ENCODE data around the gene DDB1. TPM values are rescaled to one million over a fixed set of nuclear protein-coding genes. Genes with fewer than 3 reads are reported as not detected.

The DDB1 gene
- total and polyA plus RNA-seq, 7 donors: 111 to 187 (median 161) TPM

GRCh38 chr11:61265357-61265756, 67.5 kb downstream of the DDB1 start:
- intact Hi-C loops (cut with DNase I): no loop called here
- TF ChIP-seq, protein P1, sequence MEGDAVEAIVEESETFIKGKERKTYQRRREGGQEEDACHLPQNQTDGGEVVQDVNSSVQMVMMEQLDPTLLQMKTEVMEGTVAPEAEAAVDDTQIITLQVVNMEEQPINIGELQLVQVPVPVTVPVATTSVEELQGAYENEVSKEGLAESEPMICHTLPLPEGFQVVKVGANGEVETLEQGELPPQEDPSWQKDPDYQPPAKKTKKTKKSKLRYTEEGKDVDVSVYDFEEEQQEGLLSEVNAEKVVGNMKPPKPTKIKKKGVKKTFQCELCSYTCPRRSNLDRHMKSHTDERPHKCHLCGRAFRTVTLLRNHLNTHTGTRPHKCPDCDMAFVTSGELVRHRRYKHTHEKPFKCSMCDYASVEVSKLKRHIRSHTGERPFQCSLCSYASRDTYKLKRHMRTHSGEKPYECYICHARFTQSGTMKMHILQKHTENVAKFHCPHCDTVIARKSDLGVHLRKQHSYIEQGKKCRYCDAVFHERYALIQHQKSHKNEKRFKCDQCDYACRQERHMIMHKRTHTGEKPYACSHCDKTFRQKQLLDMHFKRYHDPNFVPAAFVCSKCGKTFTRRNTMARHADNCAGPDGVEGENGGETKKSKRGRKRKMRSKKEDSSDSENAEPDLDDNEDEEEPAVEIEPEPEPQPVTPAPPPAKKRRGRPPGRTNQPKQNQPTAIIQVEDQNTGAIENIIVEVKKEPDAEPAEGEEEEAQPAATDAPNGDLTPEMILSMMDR (IDR thresholded peaks at IDR 0.05): no peak
- Histone ChIP-seq H3K27me3 (ENCODE audit: insufficient read depth in 3 of 3, low read length in 2 of 3) (no peaks in the 10 kb centered on the region), H3K27ac (no peak overlapping the region), H3K36me3 (ENCODE audit: insufficient read depth in 1 of 2, low read depth in 1 of 2) (peaks cover 0 to 2% of the 10 kb centered on the region in 2 donors), H3K4me1 (no peaks in the 10 kb centered on the region), H3K4me3 (no peak overlapping the region), H3K9me3 (no peaks in the 10 kb centered on the region)
- ATAC-seq: no peak
- WGBS, 3 donors: 89 to 97% (median 91%) methylated on average over 14 of the region's 14 CpGs
- no peak for DNase-seq

DNA sequence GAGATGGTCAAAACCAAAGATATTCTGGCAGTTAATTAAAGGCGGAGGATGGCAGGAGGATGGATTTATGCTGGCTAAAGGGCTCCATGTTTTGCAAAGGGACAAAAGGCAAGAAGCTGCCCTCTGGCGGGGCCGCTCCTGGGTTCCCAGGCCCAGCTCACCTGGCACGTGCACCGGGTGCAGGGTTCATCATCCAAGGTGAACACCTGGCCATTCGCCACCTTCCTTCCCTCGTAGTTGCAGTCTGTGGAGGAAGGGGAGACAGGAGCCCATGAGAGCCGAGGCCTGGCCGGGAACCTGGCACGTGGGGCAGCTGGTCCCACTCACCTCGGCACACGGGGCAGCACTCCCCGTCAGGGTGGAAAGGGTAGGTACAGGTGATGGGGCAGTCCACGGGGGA, 68.1 kb downstream of the DDB1 start:
- Histone ChIP-seq H3K36me3 (ENCODE audit: insufficient read depth in 1 of 2, low read depth in 1 of 2) (peaks cover 0 to 2% of the 10 kb centered on the region in 2 donors), H3K27me3 (ENCODE audit: insufficient read depth in 3 of 3, low read length in 2 of 3) (no peaks in the 10 kb centered on the region), H3K4me1 (no peaks in the 10 kb centered on the region), H3K27ac (no peak overlapping the region), H3K9me3 (no peaks in the 10 kb centered on the region), H3K4me3 (no peak overlapping the region)
- TF ChIP-seq, protein P1 (IDR thresholded peaks at IDR 0.05): no peak
- intact Hi-C loops (cut with DNase I): no loop called here
- ATAC-seq (no peak), DNase-seq (no peak)
- 90 to 95% (median 90%) methylated on average over 14 of the region's 14 CpGs for WGBS, 3 donors

DNA sequence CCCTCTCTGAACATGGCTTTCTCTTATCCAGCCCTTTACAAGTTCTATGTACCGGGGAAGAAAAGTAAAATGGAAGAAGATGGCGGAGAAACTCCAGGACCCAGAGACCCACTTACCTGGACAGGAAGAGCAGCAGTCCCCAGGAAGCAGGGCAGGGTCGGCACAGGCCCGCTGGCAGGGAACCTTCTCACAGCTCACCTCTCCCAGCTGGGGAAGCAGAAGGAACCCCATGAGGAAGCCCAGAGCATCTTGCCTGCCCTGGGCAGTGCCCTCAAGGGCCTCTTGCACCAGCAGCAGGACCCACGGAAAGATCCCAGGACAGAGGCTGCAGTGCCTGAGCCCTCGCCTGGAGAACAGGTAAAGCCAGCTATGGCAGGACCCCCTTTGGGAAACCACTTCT, 68.5 kb downstream of the DDB1 start:
- WGBS, 3 donors: 95 to 99% (median 97%) methylated on average over 6 of the region's 6 CpGs
- H3K4me1 ChIP-seq: no peaks in the 10 kb centered on the region
- TF ChIP-seq, protein P1 (IDR thresholded peaks at IDR 0.05): no peak
- no peaks in the 10 kb centered on the region for H3K27me3 ChIP-seq (ENCODE audit: insufficient read depth in 3 of 3, low read length in 2 of 3)
- intact Hi-C loops (cut with DNase I): no loop called here
- DNase-seq (no peak), ATAC-seq (no peak)
- H3K9me3 ChIP-seq: no peaks in the 10 kb centered on the region
- H3K36me3 ChIP-seq (ENCODE audit: insufficient read depth in 1 of 2, low read depth in 1 of 2): peaks cover 0 to 2% of the 10 kb centered on the region in 2 donors
- no peak overlapping the region for H3K4me3 ChIP-seq
- no peak overlapping the region for H3K27ac ChIP-seq

DNA sequence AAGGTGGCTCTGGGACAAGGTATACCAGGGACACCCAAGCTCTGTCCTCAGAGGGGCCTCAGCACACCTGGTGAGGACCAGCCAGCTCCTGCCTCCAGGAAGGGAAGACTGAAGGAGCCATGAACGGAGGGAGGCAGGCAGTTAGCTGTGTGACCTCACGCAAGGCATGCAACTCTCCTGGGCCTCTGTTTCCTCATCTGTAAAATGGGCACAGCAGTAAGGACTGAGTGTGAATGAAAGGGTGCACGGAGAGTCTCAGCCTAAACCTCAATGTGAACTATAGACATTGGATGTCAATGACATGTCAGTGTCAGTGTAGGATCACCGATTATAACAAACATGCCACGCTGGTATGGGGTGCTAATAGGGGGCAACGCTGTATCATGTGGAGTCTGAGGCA, 73.5 kb downstream of the DDB1 start:
- intact Hi-C loops (cut with DNase I): loop anchor here in 1 of 2 donors (10.0 kb wide), 1 partner anchor 65 kb away; no protein-coding TSS in a partner anchor
- TF ChIP-seq, protein P1 (IDR thresholded peaks at IDR 0.05): no peak

GRCh38 chr11:61258546-61258945, 74.4 kb downstream of the DDB1 start:
- H3K27ac ChIP-seq: no peak overlapping the region
- H3K4me1 ChIP-seq: no peaks in the 10 kb centered on the region
- H3K4me3 ChIP-seq: no peak overlapping the region
- ATAC-seq (no peak), DNase-seq (no peak)
- H3K36me3 ChIP-seq (ENCODE audit: insufficient read depth in 1 of 2, low read depth in 1 of 2): peaks cover 0 to under 1% of the 10 kb centered on the region in 2 donors
- TF ChIP-seq, protein P1 (IDR thresholded peaks at IDR 0.05): no peak
- intact Hi-C loops (cut with DNase I): loop anchor here in 1 of 2 donors (10.0 kb wide), 1 partner anchor 64 kb away; no protein-coding TSS in a partner anchor
- WGBS, 3 donors: 86 to 92% (median 90%) methylated on average over 9 of the region's 9 CpGs
- H3K27me3 ChIP-seq (ENCODE audit: insufficient read depth in 3 of 3, low read length in 2 of 3): no peaks in the 10 kb centered on the region
- H3K9me3 ChIP-seq: no peaks in the 10 kb centered on the region

More for the DNA sequence above, 73.5 kb downstream of the DDB1 start:
- ATAC-seq: no peak
- Histone ChIP-seq H3K4me1 (no peaks in the 10 kb centered on the region), H3K36me3 (ENCODE audit: insufficient read depth in 1 of 2, low read depth in 1 of 2) (peaks cover 0 to 2% of the 10 kb centered on the region in 2 donors), H3K9me3 (no peaks in the 10 kb centered on the region), H3K27me3 (ENCODE audit: insufficient read depth in 3 of 3, low read length in 2 of 3) (no peaks in the 10 kb centered on the region), H3K27ac (no peak overlapping the region), H3K4me3 (no peak overlapping the region)
- 95 to 96% (median 96%) methylated on average over 6 of the region's 6 CpGs for WGBS, 3 donors
- DNase-seq: no peak

Measured in psoas muscle (tissue), 8 donors.